ENCODE measurements around the gene LRP8.

Gene LRP8

GRCh38 chr1:53249706-53250105 is 78.2 kb downstream of the LRP8 start:
- Histone ChIP-seq H3K9me3 (ENCODE audit: insufficient read depth, low read length) (no peaks in the 10 kb centered on the region), H3K79me2 (ENCODE audit: low read length) (no peaks in the 10 kb centered on the region), H3K27me3 (ENCODE audit: low read depth, low read length) (no peaks in the 10 kb centered on the region), H3K9ac (ENCODE audit: low read length) (no peak overlapping the region), H3K4me2 (ENCODE audit: low read length) (no peak overlapping the region), H3K4me3 (ENCODE audit: low read length) (no peak overlapping the region), H3K27ac (ENCODE audit: low read length) (no peak overlapping the region), H4K20me1 (ENCODE audit: insufficient read depth, low read length) (no peaks in the 10 kb centered on the region), H3K36me3 (replicated peaks; ENCODE audit: low read depth, low read length) (peaks cover 41% of the 10 kb centered on the region), H2AFZ (ENCODE audit: low read depth, low read length) (no peak overlapping the region), H3K4me1 (ENCODE audit: low read length) (peaks cover 5% of the 10 kb centered on the region)
- TF ChIP-seq CTCF (IDR thresholded peaks at IDR 0.05; ENCODE audit: low read depth, low read length) (no peak), EZH2phosphoT487 (IDR thresholded peaks at IDR 0.05; ENCODE audit: low read depth) (no peak)

- H3K36me3 ChIP-seq (replicated peaks; ENCODE audit: low read depth, low read length): peaks cover 30% of the 10 kb centered on the region
- H3K4me2 ChIP-seq (ENCODE audit: low read length): no peak overlapping the region
Measured at GRCh38 chr1:53246261-53247134, 81.4 kb downstream of the LRP8 start.

GRCh38 chr1:53244141-53244540 is 83.7 kb downstream of the LRP8 start:
- Histone ChIP-seq H3K9me3 (ENCODE audit: insufficient read depth, low read length) (no peaks in the 10 kb centered on the region), H3K27me3 (ENCODE audit: low read depth, low read length) (no peaks in the 10 kb centered on the region), H3K4me1 (ENCODE audit: low read length) (peaks cover 5% of the 10 kb centered on the region), H3K9ac (ENCODE audit: low read length) (no peak overlapping the region), H4K20me1 (ENCODE audit: insufficient read depth, low read length) (no peaks in the 10 kb centered on the region), H2AFZ (ENCODE audit: low read depth, low read length) (no peak overlapping the region), H3K4me2 (ENCODE audit: low read length) (no peak overlapping the region), H3K27ac (ENCODE audit: low read length) (no peak overlapping the region), H3K4me3 (ENCODE audit: low read length) (no peak overlapping the region), H3K36me3 (replicated peaks; ENCODE audit: low read depth, low read length) (peaks cover 13% of the 10 kb centered on the region), H3K79me2 (ENCODE audit: low read length) (no peaks in the 10 kb centered on the region)
- no peak for TF ChIP-seq CTCF (IDR thresholded peaks at IDR 0.05; ENCODE audit: low read depth, low read length)
- TF ChIP-seq EZH2phosphoT487 (IDR thresholded peaks at IDR 0.05; ENCODE audit: low read depth): no peak

More at GRCh38 chr1:53246261-53247134, 81.4 kb downstream of the LRP8 start:
- H2AFZ ChIP-seq (ENCODE audit: low read depth, low read length): no peak overlapping the region
- H3K9me3 ChIP-seq (ENCODE audit: insufficient read depth, low read length): no peaks in the 10 kb centered on the region
- no peaks in the 10 kb centered on the region for H3K79me2 ChIP-seq (ENCODE audit: low read length)
- H3K4me1 ChIP-seq (ENCODE audit: low read length): peaks cover 5% of the 10 kb centered on the region
- no peaks in the 10 kb centered on the region for H4K20me1 ChIP-seq (ENCODE audit: insufficient read depth, low read length)
- no peak overlapping the region for H3K4me3 ChIP-seq (ENCODE audit: low read length)
- peak overlapping the region; percentile 14; the same call in 1 of the 2 replicates for H3K27ac ChIP-seq (ENCODE audit: low read length)
- H3K27me3 ChIP-seq (ENCODE audit: low read depth, low read length): no peaks in the 10 kb centered on the region
- TF ChIP-seq CTCF (IDR thresholded peaks at IDR 0.05; ENCODE audit: low read depth, low read length): no peak
- TF ChIP-seq EZH2phosphoT487 (IDR thresholded peaks at IDR 0.05; ENCODE audit: low read depth): no peak
- H3K9ac ChIP-seq (ENCODE audit: low read length): no peak overlapping the region

- H3K4me2 ChIP-seq (ENCODE audit: low read length): no peak overlapping the region
- H4K20me1 ChIP-seq (ENCODE audit: insufficient read depth, low read length): no peaks in the 10 kb centered on the region
- H3K36me3 ChIP-seq (replicated peaks; ENCODE audit: low read depth, low read length): peaks cover 6% of the 10 kb centered on the region
- no peak overlapping the region for H2AFZ ChIP-seq (ENCODE audit: low read depth, low read length)
- peaks cover 10% of the 10 kb centered on the region for H3K79me2 ChIP-seq (ENCODE audit: low read length)
- H3K9ac ChIP-seq (ENCODE audit: low read length): no peak overlapping the region
- no peaks in the 10 kb centered on the region for H3K27me3 ChIP-seq (ENCODE audit: low read depth, low read length)
- TF ChIP-seq CTCF (IDR thresholded peaks at IDR 0.05; ENCODE audit: low read depth, low read length) (no peak), EZH2phosphoT487 (IDR thresholded peaks at IDR 0.05; ENCODE audit: low read depth) (no peak)
- no peak overlapping the region for H3K4me3 ChIP-seq (ENCODE audit: low read length)
- no peaks in the 10 kb centered on the region for H3K9me3 ChIP-seq (ENCODE audit: insufficient read depth, low read length)
- peaks cover 9% of the 10 kb centered on the region for H3K4me1 ChIP-seq (ENCODE audit: low read length)
- H3K27ac ChIP-seq (ENCODE audit: low read length): no peak overlapping the region
Measured at GRCh38 chr1:53242381-53242780, 85.5 kb downstream of the LRP8 start.
